ENCODE results near the gene RASGEF1C.

Gene RASGEF1C

GRCh38 chr5:180209137-180209581 lies at the start of gene RASGEF1C:
RASGEF1C (minus strand) TSS chr5:180209211; CDS start chr5:180138052, 71,159 bp downstream.
- DNase-seq (ENCODE audit: low spot score): peak; percentile 53

GRCh38 chr5:180253036-180253824 lies 44.2 kb upstream of the RASGEF1C start:
- no peak for DNase-seq (ENCODE audit: low spot score)

- no peak for DNase-seq (ENCODE audit: low spot score)
Observed at GRCh38 chr5:180251887-180252286, 42.9 kb upstream of the RASGEF1C start.

DNA sequence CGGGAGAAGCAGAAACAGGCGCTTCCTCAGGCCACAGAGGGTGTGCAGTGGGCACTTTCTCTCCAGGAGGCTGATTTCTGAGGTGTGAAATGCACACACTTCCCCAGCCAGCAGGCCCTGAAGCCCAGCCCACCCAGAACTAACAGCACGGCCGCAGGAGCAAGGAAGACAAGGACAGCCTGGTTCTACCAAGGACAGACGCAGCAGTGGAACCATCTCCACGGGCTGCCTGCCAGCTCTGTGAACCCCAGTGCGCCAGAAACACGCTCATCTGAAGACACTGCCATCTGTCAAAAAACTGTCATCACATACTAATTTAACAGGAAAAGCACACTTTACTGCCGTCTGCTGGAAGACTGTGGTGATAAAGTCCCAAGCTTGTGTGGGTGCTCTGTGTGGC lies 42.1 kb upstream of the RASGEF1C start:
- no peak for DNase-seq (ENCODE audit: low spot score)

DNA sequence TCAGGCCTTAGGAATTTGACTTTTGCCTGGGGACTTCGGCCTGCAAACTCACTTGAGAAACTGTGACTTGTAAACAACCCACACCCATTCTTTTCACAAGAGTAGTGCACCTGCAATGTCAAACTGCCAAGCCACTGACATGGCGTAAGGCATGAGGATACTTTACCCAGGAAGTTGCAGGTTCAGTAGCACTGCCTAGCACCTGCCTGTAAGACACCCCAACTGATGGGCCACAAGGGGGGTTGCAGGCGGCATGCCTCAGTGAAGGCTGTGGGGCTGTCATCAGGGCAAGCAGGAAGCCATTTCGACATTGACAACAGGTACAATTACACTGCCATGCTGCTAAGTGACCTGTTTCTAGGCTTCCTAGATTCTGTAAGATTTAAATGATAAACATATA lies 41.3 kb upstream of the RASGEF1C start:
- DNase-seq (ENCODE audit: low spot score): no peak

DNA sequence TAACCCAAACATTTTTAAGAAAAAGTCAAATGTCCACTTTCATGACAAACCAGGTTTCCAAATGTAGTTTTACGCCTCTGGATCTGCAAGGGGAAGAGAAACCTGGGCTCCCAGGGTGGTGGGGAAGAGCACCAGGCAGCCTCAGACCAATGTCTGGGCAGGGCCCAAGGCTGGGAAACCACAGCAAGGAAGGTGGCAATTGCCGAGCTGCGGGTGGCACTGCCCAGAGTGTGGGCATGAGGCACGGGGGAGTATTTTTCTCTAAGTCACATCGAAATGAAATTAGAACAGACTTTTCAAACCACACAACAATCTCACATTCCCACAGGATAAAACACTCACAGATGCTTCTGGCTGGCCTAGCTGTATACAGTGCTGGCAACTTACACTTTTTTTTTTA lies 32.6 kb upstream of the RASGEF1C start:
- DNase-seq (ENCODE audit: low spot score): no peak

- no peak for DNase-seq (ENCODE audit: low spot score)
Observed at GRCh38 chr5:180238631-180239030, 29.6 kb upstream of the RASGEF1C start.

GRCh38 chr5:180235846-180236245 lies 26.8 kb upstream of the RASGEF1C start:
- DNase-seq (ENCODE audit: low spot score): no peak

- DNase-seq (ENCODE audit: low spot score): no peak
Observed at GRCh38 chr5:180235077-180235476, 26.1 kb upstream of the RASGEF1C start.

DNA sequence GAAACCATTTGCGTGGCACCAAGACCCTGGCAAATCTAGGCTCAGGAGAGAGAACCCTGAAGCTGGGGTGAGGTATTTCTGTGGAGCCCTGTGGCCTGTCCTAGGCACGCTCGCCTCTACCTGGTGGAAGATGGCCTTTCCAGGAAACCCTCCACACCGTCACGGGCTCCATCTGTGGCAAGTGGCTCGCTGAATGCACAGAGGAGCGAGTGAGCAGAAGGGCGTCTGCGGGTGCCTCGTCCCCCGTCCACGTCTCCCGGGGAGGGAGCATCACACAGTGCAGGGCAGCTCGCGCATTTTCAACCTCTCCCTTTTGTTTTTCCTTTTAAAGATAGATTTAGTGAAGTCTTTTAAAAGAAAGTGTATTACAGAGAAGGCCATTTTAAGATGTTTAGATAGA lies 25.3 kb upstream of the RASGEF1C start:
- DNase-seq (ENCODE audit: low spot score): no peak

DNA sequence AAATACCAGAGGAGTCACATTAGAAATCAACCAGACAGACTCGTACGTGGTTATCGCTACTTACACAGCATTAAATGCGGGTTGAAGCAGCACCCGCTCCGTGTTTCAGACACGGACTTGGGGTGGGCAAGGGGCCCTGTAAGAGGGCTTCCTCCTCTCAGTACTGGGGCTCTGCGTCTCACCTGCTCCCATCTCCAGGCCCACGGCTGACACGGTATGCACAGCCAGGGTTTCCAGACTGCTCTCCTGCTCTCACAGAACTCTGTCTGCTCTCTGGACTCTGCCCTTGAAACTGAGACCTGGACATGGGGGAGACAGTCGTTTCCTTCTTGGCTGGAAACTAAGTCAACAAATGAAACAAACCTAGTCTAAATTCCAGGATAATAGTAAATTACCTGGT lies 24.7 kb upstream of the RASGEF1C start:
- no peak for DNase-seq (ENCODE audit: low spot score)

DNA sequence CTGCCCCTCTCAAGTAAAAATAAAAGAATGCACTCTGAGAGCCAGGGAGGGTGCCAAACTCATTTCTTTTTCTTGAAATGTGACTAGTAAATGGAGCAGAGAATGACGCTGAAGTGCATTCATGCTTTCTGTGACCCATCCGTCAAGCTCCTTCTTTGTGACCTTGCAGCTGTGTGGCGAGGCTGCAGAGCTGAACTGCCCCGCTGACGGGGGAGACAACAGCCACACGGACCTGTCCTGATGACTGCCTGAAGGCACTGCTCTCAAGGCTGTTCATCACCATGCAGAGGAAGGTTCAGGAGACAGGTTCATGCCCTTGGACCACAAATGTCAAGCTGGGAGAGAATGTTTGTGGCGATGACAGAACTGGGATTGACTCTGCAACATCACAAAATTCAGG lies 21.0 kb upstream of the RASGEF1C start:
- DNase-seq (ENCODE audit: low spot score): no peak

GRCh38 chr5:180222056-180222455 lies 13.0 kb upstream of the RASGEF1C start:
- DNase-seq (ENCODE audit: low spot score): no peak

- DNase-seq (ENCODE audit: low spot score): no peak
Observed at GRCh38 chr5:180217797-180218196, 8.8 kb upstream of the RASGEF1C start.

DNA sequence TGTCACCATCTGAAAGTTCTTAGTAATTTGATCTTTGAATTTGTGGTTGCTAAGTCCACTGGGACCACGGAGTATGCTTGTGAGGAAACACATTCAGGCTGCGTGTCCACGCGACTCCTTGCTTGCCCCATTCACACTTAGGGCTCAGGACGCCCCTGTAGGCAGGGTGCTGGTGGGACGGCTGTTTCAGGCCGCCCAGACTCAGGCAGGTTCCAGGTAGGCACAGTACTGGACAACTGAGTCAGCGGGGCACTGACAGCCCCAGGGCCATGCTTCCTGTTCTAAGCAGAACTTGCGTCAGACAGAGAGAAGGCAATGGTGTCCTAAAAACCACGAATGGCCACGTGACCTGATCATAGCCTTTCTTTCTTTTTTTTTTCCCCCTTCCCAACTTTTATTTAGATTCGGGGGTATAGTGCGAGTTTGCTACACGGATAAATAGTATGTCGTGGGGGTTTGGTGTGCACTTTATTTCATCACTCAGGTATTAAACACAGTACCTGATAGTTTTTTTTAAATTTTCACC lies 7.7 kb upstream of the RASGEF1C start:
- no peak for DNase-seq (ENCODE audit: low spot score)

DNA sequence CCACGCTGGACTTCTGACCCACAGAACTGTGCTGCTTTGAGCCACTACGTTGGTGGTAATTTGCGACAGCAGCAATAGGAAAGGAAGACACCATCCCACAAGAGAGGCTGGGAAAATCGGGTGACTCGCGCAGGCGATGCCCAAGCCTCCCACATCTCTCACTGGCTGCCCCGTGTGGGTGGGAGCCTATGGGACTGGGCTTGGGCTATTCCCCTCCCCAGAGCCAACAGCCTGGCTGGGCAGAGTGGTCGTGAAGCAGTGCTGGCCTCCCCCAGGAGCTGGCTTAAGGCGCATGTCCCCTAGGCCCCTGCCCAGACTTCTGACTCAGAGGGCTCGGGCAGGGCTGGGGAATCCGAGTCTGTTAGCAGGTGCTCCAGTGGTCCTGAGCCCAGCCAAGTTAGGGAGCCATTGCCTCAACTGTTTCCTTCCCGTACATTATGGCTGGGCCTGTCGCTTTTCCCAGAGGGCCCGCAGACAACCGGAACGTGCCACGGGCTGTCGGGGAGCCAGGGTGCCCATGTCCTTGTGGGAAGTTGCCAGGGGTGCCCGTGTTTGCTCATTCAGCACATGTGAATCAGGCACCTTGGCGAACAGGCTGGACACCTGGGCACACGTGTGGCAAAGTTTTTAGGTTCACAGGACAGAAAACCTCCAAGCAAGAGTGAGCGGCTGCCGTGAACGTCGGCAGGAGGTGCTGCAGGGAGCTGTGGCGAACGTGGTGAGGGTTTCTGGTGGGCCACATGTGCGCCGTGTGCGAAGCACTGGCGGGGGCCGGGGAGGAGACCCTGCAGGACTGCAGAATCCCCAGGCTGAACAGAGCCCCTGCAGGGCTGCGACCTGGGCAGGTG lies 7.0 kb upstream of the RASGEF1C start:
- no peak for DNase-seq (ENCODE audit: low spot score)

DNA sequence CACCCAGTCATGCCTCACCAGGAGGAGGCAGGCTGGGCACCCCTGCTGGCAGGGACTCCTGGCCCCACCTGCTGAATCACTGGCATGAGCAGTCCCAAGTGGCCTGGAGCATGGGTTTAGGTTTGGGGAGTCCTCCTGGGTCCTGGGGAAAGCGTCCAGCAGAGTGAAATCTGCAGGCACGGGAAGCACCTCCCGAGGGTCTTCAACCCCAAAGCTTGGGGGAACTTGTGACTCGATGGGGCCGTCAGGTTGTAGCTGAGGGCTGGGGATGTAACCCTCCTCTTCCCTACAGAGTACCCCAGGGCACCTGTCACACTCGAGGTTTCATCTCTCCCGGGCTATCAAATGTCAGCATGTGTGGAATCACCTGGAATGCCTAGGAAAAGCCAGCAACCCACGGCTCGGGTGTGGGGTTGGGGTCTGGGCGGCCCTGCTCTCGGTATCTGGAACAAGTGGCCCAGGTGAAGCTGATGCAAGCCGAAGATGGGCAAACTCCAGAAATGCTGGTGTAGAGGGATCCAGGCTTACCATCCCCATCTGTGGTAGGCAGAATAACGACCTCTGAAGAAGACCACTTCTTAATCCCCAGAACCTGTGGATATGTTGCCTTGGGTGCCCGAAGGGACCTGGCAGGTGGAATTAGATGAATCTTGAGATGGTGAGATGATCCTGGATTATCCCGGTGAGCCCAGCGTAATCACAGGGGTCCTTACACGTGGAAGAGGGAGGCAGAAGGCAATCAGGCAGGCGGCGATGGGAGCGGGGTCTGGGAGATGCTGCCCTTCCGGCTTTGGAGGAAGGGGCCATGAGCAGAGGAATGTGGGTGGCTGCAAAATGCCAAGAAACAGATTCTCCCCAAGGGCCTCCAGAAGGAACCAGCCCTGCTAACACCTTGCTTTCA lies 6.1 kb upstream of the RASGEF1C start:
- DNase-seq (ENCODE audit: low spot score): no peak

GRCh38 chr5:180213657-180214207 lies 4.7 kb upstream of the RASGEF1C start:
- DNase-seq (ENCODE audit: low spot score): no peak

DNA sequence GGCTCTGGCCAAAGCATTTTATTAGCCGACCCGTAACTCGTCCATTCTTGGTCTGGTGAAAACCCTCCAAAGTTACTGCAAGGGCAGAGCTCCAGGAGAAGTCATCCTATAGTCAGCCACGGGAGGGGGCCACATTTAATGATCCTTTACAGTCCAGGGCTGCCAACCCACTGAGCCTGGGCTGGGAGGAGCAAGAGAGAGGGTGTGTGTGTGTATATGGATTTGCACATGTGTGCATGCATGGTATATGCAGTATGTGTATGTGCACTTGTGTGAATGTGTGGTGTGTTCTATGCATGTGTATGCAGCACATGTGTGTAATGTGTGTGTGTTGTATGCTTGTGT lies 4.2 kb upstream of the RASGEF1C start:
- no peak for DNase-seq (ENCODE audit: low spot score)

DNA sequence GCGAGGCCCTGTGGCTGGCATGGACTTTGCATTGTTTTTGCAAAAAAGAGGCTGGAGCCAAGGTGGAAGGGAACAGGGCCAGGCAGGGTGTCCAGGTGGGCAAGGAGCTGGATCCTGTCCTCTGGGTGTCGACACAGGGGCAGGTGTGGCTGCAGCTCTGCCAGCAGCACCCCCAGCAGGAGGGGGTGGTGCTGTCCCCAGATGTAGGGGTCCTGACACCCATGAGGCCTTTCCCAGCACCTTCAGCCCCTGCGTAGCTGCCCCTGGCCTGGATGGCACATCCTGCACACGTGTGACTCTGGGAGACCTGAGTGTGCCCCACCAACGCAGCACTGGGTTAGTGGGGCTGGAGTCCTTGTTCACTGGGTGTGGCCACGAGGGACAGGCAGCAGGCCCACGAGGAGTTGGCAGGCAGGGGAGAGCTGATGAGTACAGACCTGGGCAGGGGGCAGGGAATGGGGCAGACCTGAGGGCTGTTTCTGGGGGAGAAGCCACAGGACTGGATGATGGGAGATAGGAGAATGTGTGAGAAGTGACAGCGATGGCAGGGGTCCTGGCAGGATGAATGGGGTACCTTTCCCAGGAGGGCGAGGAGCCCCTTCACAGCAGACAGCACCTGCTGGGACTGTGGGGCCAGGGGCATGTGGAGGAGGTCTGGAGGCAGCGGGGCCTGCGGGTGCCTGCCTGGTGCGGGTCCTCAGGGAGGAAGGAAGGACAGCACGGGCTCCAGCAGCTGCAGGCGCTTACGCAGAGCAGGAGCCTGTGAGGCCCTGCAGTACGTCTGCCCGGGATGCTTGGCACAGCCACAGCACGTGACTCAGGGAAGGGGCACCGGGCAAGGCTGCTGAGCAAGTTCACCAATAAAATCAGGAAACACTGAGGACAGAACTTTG lies 3.6 kb upstream of the RASGEF1C start:
- DNase-seq (ENCODE audit: low spot score): no peak

DNA sequence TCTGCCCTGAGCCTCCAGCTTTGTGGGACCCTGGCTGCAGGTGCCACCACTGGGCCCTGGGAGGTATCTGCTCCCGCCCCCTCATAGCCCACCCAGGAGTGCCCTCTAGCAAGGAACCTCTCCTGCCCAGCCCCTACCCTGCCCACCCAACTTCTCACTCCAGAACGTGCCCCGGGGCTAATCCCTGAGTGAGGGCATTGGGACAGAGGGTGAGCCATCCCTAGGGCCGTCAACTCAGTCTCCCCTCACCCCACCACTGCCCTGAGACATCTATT lies 2.7 kb upstream of the RASGEF1C start:
- DNase-seq (ENCODE audit: low spot score): no peak
